MM.1S (cell line): ENCODE measurements around the gene CNFN.

Source experiments
- EZH2phosphoT487 ChIP-seq: fragments of 300-600 bp; sonication (generic); IDR thresholded peaks from 2 replicates; pipeline ENCODE4 v1.6.1; 2018; ENCODE audit warnings: antibody characterized with exemption, low read length
- TF ChIP-seq, protein P1 (sequence below): fragments of 300-600 bp; sonication (generic); IDR thresholded peaks from 2 replicates; pipeline ENCODE4 v1.5.1; 2016; ENCODE audit warnings: antibody characterized with exemption, low read length, mixed read lengths

- TF ChIP-seq, protein P1, sequence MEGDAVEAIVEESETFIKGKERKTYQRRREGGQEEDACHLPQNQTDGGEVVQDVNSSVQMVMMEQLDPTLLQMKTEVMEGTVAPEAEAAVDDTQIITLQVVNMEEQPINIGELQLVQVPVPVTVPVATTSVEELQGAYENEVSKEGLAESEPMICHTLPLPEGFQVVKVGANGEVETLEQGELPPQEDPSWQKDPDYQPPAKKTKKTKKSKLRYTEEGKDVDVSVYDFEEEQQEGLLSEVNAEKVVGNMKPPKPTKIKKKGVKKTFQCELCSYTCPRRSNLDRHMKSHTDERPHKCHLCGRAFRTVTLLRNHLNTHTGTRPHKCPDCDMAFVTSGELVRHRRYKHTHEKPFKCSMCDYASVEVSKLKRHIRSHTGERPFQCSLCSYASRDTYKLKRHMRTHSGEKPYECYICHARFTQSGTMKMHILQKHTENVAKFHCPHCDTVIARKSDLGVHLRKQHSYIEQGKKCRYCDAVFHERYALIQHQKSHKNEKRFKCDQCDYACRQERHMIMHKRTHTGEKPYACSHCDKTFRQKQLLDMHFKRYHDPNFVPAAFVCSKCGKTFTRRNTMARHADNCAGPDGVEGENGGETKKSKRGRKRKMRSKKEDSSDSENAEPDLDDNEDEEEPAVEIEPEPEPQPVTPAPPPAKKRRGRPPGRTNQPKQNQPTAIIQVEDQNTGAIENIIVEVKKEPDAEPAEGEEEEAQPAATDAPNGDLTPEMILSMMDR = no peak
- no peak for TF ChIP-seq EZH2phosphoT487
Observed at GRCh38 chr19:42419309-42419708, 29.2 kb upstream of the CNFN start.
